T-cell (primary cell): ENCODE measurements around the gene PARD3. TPM values are rescaled to one million over a fixed set of nuclear protein-coding genes. Genes with fewer than 3 reads are reported as not detected.

Source experiments
- ATAC-seq, 4 experiments: fragments of 200-7000 bp in 3 of 4; fragments of 150-1000 bp in 1 of 4; cut with Tn5 transposase; replicated peaks in 1 of 4; 1 replicate in 3 of 4; 2 replicates in 1 of 4; pipeline ENCODE4 v1.10.0; 2021; ENCODE audit warnings: moderate library complexity in 3 of 4, mild to moderate bottlenecking in 2 of 4, moderate number of reproducible peaks in 1 of 4
- CTCF ChIA-PET, 2 donors: fragments of 300-600 bp; sonication (Branson Sonifier 250); formaldehyde crosslinking; loops; one replicate each; lab custom pipeline; 2022; ENCODE audit warnings: antibody characterized with exemption in 2 of 2; lab: Charles Lee
- POLR2A ChIA-PET, 2 donors: fragments of 300-600 bp; sonication (Branson Sonifier 250); formaldehyde crosslinking; loops; one replicate each; lab custom pipeline; 2022; ENCODE audit warnings: antibody characterized with exemption in 2 of 2; lab: Charles Lee
- DNase-seq, 35 experiments: peaks; one replicate each; pipeline versions ENCODE4 v3.0.0 to v3.0.0-alpha.2; 2013 to 2023
- H3K27ac ChIP-seq: one replicate; pipeline ENCODE4 v1.5.1; 2013; ENCODE audit warnings: low read length
- H3K27me3 ChIP-seq, 2 experiments: replicated peaks in 1 of 2; 1 replicate in 1 of 2; 2 replicates in 1 of 2; pipeline versions ENCODE4 v1.6.1 to v1.7.0; 2013; ENCODE audit warnings: low read length in 1 of 2, mixed read lengths in 1 of 2; ENCODE audit not compliant: control insufficient read depth in 2 of 2, insufficient read depth in 2 of 2; ENCODE audit errors: extremely low read depth in 1 of 2
- H3K36me3 ChIP-seq, 2 donors: 1 replicate in 1 of 2; 2 replicates in 1 of 2; pipeline versions ENCODE4 v1.6.1 to v1.7.0; 2013; ENCODE audit warnings: low read length in 1 of 2; ENCODE audit not compliant: control insufficient read depth in 2 of 2, insufficient read depth in 1 of 2; ENCODE audit errors: extremely low read depth in 1 of 2
- H3K4me1 ChIP-seq, 2 experiments: 1 replicate in 1 of 2; 2 replicates in 1 of 2; pipeline versions ENCODE4 v1.6.1 to v1.7.0; 2013; ENCODE audit warnings: low read length in 2 of 2, mixed read lengths in 1 of 2; ENCODE audit not compliant: insufficient read depth in 2 of 2, control insufficient read depth in 1 of 2; ENCODE audit errors: extremely low read depth in 1 of 2
- H3K4me3 ChIP-seq, 2 donors: 1 replicate in 1 of 2; 2 replicates in 1 of 2; pipeline versions ENCODE4 v1.5.1 to v1.7.0; 2013; ENCODE audit warnings: mild to moderate bottlenecking in 2 of 2, low read length in 1 of 2, moderate library complexity in 1 of 2; ENCODE audit not compliant: control insufficient read depth in 1 of 2; ENCODE audit errors: extremely low read depth in 1 of 2
- H3K9me3 ChIP-seq: 2 replicates; pipeline ENCODE4 v1.7.0; 2013
- H3K27ac Mint-ChIP-seq, 2 donors: one replicate each; pipeline ENCODE4 v1.8.0; 2020 to 2021; ENCODE audit warnings: mild to moderate bottlenecking in 2 of 2, mixed read lengths in 2 of 2
- H3K27me3 Mint-ChIP-seq, 2 donors: one replicate each; pipeline ENCODE4 v1.8.0; 2021 to 2022; ENCODE audit warnings: mixed read lengths in 2 of 2
- H3K36me3 Mint-ChIP-seq: one replicate; pipeline ENCODE4 v1.8.0; 2021; ENCODE audit warnings: mixed read lengths
- H3K4me1 Mint-ChIP-seq, 3 donors: one replicate each; pipeline ENCODE4 v1.8.0; 2020 to 2022; ENCODE audit warnings: mixed read lengths in 3 of 3, mild to moderate bottlenecking in 1 of 3
- H3K4me3 Mint-ChIP-seq, 3 donors: one replicate each; pipeline ENCODE4 v1.8.0; 2020 to 2022; ENCODE audit warnings: mild to moderate bottlenecking in 3 of 3, mixed read lengths in 3 of 3, moderate library complexity in 3 of 3
- H3K9me3 Mint-ChIP-seq, 3 donors: one replicate each; pipeline ENCODE4 v1.8.0; 2020 to 2022; ENCODE audit warnings: mixed read lengths in 3 of 3
- total RNA-seq, 35 experiments: library from RNA in 6 of 35; stranded (reverse) in 6 of 35; fragments of 120-200 nt in 1 of 35; gene quantifications; one replicate each; pipeline versions ENCODE4 v1.2.1 to v1.2.4 and lab custom pipeline; 2013 to 2026

PARD3 gene
- total RNA-seq, 5 donors from 2014 or later (not counting 1 experiment from before 2014, with no cell fraction given): 0.36 to 0.92 (median 0.65) TPM

DNA sequence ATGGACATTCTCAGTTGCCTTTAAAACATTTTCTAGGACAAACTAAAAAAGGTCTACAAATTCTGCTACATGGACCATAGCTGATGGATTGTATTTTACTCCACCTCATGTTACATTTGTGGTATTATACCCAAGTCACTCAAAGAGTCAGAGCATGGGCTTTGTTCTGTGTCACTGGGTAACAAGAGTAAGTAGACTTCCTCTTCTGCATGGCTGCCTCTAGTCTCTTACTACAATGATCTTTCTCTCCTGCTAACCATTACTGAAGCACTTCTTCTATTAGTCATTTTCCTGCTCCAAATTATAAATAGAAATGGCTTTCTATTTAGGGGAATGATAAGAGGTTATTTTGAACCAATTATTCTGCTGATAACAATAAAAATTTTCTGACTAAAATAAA, 753.3 kb downstream of the PARD3 start:
- Mint-ChIP-seq H3K4me1 (no peaks in the 10 kb centered on the region), H3K36me3 (no peaks in the 10 kb centered on the region), H3K27ac (no peak overlapping the region), H3K4me3 (no peak overlapping the region), H3K27me3 (peaks cover 2 to 8% of the 10 kb centered on the region in 2 donors), H3K9me3 (peaks cover 8 to 25% (median 12%) of the 10 kb centered on the region in 3 donors)
- Histone ChIP-seq H3K36me3 (no peaks in the 10 kb centered on the region), H3K4me3 (no peak overlapping the region), H3K4me1 (no peaks in the 10 kb centered on the region), H3K27me3 (peaks cover 0 to 3% of the 10 kb centered on the region in 2 experiments), H3K9me3 (peaks cover 4% of the 10 kb centered on the region), H3K27ac (no peak overlapping the region)
- DNase-seq (no peak), ATAC-seq (no peak)
- POLR2A ChIA-PET: no interaction called here
- CTCF ChIA-PET: no interaction called here
